HCT116 (cell line): ENCODE results near the gene OLFML2B. TPM values are rescaled to one million over a fixed set of nuclear protein-coding genes. Genes with fewer than 3 reads are reported as not detected.

ENCODE experiments used
- ATAC-seq: fragments of 200-7000 bp; cut with Tn5 transposase; 2 replicates; pipeline ENCODE4 v1.9.1; 2020; ENCODE audit warnings: mild to moderate bottlenecking, moderate library complexity
- BruUV-seq: library from RNA; stranded (reverse); fragments of 400-500 nt; replicated peaks from 2 replicates; lab custom pipeline; 2021; lab: Mats Ljungman, UMichigan
- CTCF ChIA-PET: fragments of 300-600 bp; sonication (Branson Sonifier 250); formaldehyde crosslinking; loops from one replicate; lab custom pipeline; 2021; ENCODE audit warnings: antibody characterized with exemption; lab: Charles Lee
- POLR2A ChIA-PET: fragments of 300-600, 350-600 bp; sonication (Branson Sonifier 250); formaldehyde crosslinking; loops from one replicate; lab custom pipeline; 2021; ENCODE audit warnings: antibody characterized with exemption; lab: Charles Lee
- RAD21 ChIA-PET, 2 experiments: fragments of 300-600 bp; sonication (Branson Sonifier 250); formaldehyde crosslinking; loops; one replicate each; lab custom pipeline; 2023; ENCODE audit warnings: low total read pairs in 2 of 2; ENCODE audit not compliant: uncharacterized antibody in 2 of 2, unreplicated experiment in 2 of 2, low non-redundant PET in 1 of 2; lab: Charles Lee
- DNase-seq: peaks from one replicate; pipeline ENCODE4 v3.0.0-alpha.2; 2010; ENCODE audit warnings: low read depth, low spot score
- H2AFZ ChIP-seq: fragments of 200-600 bp; shearing (Covaris generic), sonication (generic); 2 replicates; pipeline ENCODE4 v1.6.1; 2017; ENCODE audit warnings: low read depth, mixed run types, mixed read lengths, antibody characterized with exemption, low read length; ENCODE audit not compliant: poor library complexity, severe bottlenecking
- H3K27ac ChIP-seq: 2 replicates; pipeline ENCODE4 v1.5.1; 2012; ENCODE audit warnings: low read depth, low read length
- H3K27me3 ChIP-seq: fragments of 200-600 bp; sonication (generic); 2 replicates; pipeline ENCODE4 v1.6.1; 2016; ENCODE audit warnings: mixed run types, low read length, mixed read lengths; ENCODE audit not compliant: insufficient read depth
- H3K36me3 ChIP-seq, 2 experiments: fragments of 200-500 bp in 1 of 2; fragments of 200-600 bp in 1 of 2; sonication (Bioruptor generic) in 1 of 2; sonication (generic) in 1 of 2; 2 replicates each; pipeline versions ENCODE4 v1.5.1 to v1.6.1; 2014 to 2016; ENCODE audit warnings: low read length in 2 of 2, inconsistent platforms in 1 of 2, mixed read lengths in 1 of 2, mixed run types in 1 of 2; ENCODE audit not compliant: insufficient read depth in 2 of 2, control insufficient read depth in 1 of 2
- H3K4me1 ChIP-seq, 2 experiments: fragments of 200-600 bp in 1 of 2; sonication (generic) in 1 of 2; 2 replicates each; pipeline versions ENCODE4 v1.5.1 to v1.6.1; 2012 to 2017; ENCODE audit warnings: low read length in 2 of 2, inconsistent platforms in 1 of 2, mild to moderate bottlenecking in 1 of 2, mixed read lengths in 1 of 2, mixed run types in 1 of 2, moderate library complexity in 1 of 2; ENCODE audit not compliant: insufficient read depth in 2 of 2, control insufficient read depth in 1 of 2
- H3K4me2 ChIP-seq: fragments of 200-600 bp; sonication (generic); 2 replicates; pipeline ENCODE4 v1.6.1; 2017; ENCODE audit warnings: mixed run types, low read length, mixed read lengths
- H3K4me3 ChIP-seq, 2 experiments: fragments of 200-600 bp in 1 of 2; sonication (generic) in 1 of 2; replicated peaks in 1 of 2; 2 replicates each; pipeline ENCODE4 v1.5.1; 2011 to 2016; ENCODE audit warnings: low read length in 2 of 2, control low read depth in 1 of 2, low read depth in 1 of 2, mild to moderate bottlenecking in 1 of 2, mixed read lengths in 1 of 2, mixed run types in 1 of 2
- H3K79me2 ChIP-seq: fragments of 200-600 bp; sonication (generic); 2 replicates; pipeline ENCODE4 v1.6.1; 2017; ENCODE audit warnings: mild to moderate bottlenecking, mixed run types, low read length, moderate library complexity, mixed read lengths; ENCODE audit not compliant: insufficient read depth
- H3K9ac ChIP-seq: fragments of 200-600 bp; sonication (generic); 2 replicates; pipeline ENCODE4 v1.6.1; 2016; ENCODE audit warnings: low read length, mixed read lengths
- H3K9me2 ChIP-seq: fragments of 200-600 bp; sonication (generic), shearing (Covaris generic); 2 replicates; pipeline ENCODE4 v1.6.1; 2017; ENCODE audit warnings: mixed run types, mild to moderate bottlenecking, moderate library complexity; ENCODE audit not compliant: insufficient read depth
- H3K9me3 ChIP-seq, 2 experiments: fragments of 200-500 bp in 1 of 2; fragments of 200-600 bp in 1 of 2; sonication (Bioruptor generic) in 1 of 2; sonication (generic) in 1 of 2; 2 replicates each; pipeline ENCODE4 v1.6.1; 2014 to 2017; ENCODE audit warnings: low read length in 2 of 2, mixed read lengths in 2 of 2, inconsistent platforms in 1 of 2, low read depth in 1 of 2, mild to moderate bottlenecking in 1 of 2, mixed run types in 1 of 2, moderate library complexity in 1 of 2; ENCODE audit not compliant: control insufficient read depth in 1 of 2, insufficient read depth in 1 of 2
- H4K20me1 ChIP-seq: fragments of 200-600 bp; sonication (generic), shearing (Covaris generic); 2 replicates; pipeline ENCODE4 v1.6.1; 2017; ENCODE audit warnings: mixed run types, mild to moderate bottlenecking, moderate library complexity; ENCODE audit not compliant: insufficient read depth
- ATF3 ChIP-seq: IDR thresholded peaks from 2 replicates; pipeline ENCODE4 v1.6.1; 2012
- CBX3 ChIP-seq: IDR thresholded peaks from 2 replicates; pipeline ENCODE4 v1.6.1; 2012; ENCODE audit warnings: low read depth
- CEBPB ChIP-seq: IDR thresholded peaks from 2 replicates; pipeline ENCODE4 v1.6.1; 2012; ENCODE audit warnings: low read depth
- CTCF ChIP-seq, 3 experiments: fragments of 200-600 bp in 1 of 3; sonication (generic) in 1 of 3; IDR thresholded peaks in 2 of 3; conservative IDR thresholded peaks in 1 of 3; 2 replicates each; pipeline ENCODE4 v1.5.1; 2012 to 2017; ENCODE audit warnings: low read depth in 2 of 3, low read length in 2 of 3, antibody characterized with exemption in 1 of 3, borderline replicate concordance in 1 of 3, control low read depth in 1 of 3, mild to moderate bottlenecking in 1 of 3, mixed read lengths in 1 of 3, mixed run types in 1 of 3, moderate library complexity in 1 of 3; ENCODE audit not compliant: insufficient read depth in 1 of 3
- EGR1 ChIP-seq: IDR thresholded peaks from 2 replicates; pipeline ENCODE4 v1.6.1; 2012; ENCODE audit warnings: low read depth
- JUND ChIP-seq: IDR thresholded peaks from 2 replicates; pipeline ENCODE4 v1.6.1; 2012
- MAX ChIP-seq: IDR thresholded peaks from 2 replicates; pipeline ENCODE4 v1.6.1; 2012
- POLR2A ChIP-seq: IDR thresholded peaks from 2 replicates; pipeline ENCODE4 v1.7.0; 2011; ENCODE audit warnings: borderline replicate concordance; ENCODE audit not compliant: insufficient read depth, insufficient read length; ENCODE audit errors: extremely low read depth
- POLR2AphosphoS5 ChIP-seq: IDR thresholded peaks from 2 replicates; pipeline ENCODE4 v1.6.1; 2011; ENCODE audit warnings: mild to moderate bottlenecking, low read depth, low read length, moderate library complexity
- RAD21 ChIP-seq: IDR thresholded peaks from 2 replicates; pipeline ENCODE4 v1.6.1; 2012; ENCODE audit warnings: low read depth, mild to moderate bottlenecking
- REST ChIP-seq: IDR thresholded peaks from 2 replicates; pipeline ENCODE4 v1.6.1; 2012; ENCODE audit warnings: low read depth
- SIN3A ChIP-seq: IDR thresholded peaks from 2 replicates; pipeline ENCODE4 v1.6.1; 2012; ENCODE audit warnings: low read depth
- SP1 ChIP-seq: IDR thresholded peaks from 2 replicates; pipeline ENCODE4 v1.6.1; 2012; ENCODE audit warnings: low read depth
- SRF ChIP-seq: IDR thresholded peaks from 2 replicates; pipeline ENCODE4 v1.6.1; 2012; ENCODE audit warnings: low read depth
- TCF7L2 ChIP-seq: IDR thresholded peaks from 2 replicates; pipeline ENCODE4 v1.7.0; 2011; ENCODE audit warnings: borderline replicate concordance, inconsistent platforms; ENCODE audit not compliant: insufficient read depth, insufficient read length; ENCODE audit errors: extremely low read depth
- YY1 ChIP-seq: IDR thresholded peaks from 2 replicates; pipeline ENCODE4 v1.6.1; 2011; ENCODE audit warnings: low read length, low read depth, moderate library complexity, mild to moderate bottlenecking; ENCODE audit not compliant: insufficient replicate concordance; ENCODE audit errors: extremely low read depth
- ZBTB33 ChIP-seq: IDR thresholded peaks from 2 replicates; pipeline ENCODE4 v1.6.1; 2011; ENCODE audit warnings: mild to moderate bottlenecking, low read length, moderate library complexity; ENCODE audit not compliant: insufficient replicate concordance; ENCODE audit errors: extremely low read depth
- ZNF274 ChIP-seq: fragments of 200-500 bp; sonication (Bioruptor generic); IDR thresholded peaks from 2 replicates; pipeline ENCODE4 v1.6.1; 2014; ENCODE audit warnings: mild to moderate bottlenecking, low read depth, low read length, inconsistent platforms
- intact Hi-C: fragments of 100-400 bp; cut with micrococcal nuclease; formaldehyde crosslinking; loops from 2 replicates; pipeline ENCODE4 v1.10.0; 2022
- total RNA-seq: library from RNA; stranded (reverse); gene quantifications from one replicate; pipeline ENCODE4 v1.2.1, GENCODE V29; 2021; ENCODE audit not compliant: unreplicated experiment

OLFML2B gene
- total RNA-seq, 1 experiment from 2014 or later = 1.3 TPM

- POLR2A ChIA-PET = no interaction called here
- no peaks in the 10 kb centered on the region for H3K79me2 ChIP-seq
- CTCF ChIA-PET = interaction anchor here (1.4 kb wide), 1 partner anchor 33 kb away, joined by 6 read pairs; no protein-coding TSS in a partner anchor
- DNase-seq = no peak
- no peak for TF ChIP-seq SRF
- no peak for TF ChIP-seq YY1
- TF ChIP-seq RAD21 = no peak
- no peak for TF ChIP-seq POLR2AphosphoS5
- TF ChIP-seq CTCF (IDR thresholded peaks at IDR 0.05 in 2 of 3, conservative IDR thresholded peaks at IDR 0.05 in 1 of 3; ENCODE audit: borderline replicate concordance in 1 of 3, insufficient read depth in 1 of 3, low read depth in 2 of 3, low read length in 2 of 3) = no peak
- TF ChIP-seq ZBTB33 = no peak
- no peak for TF ChIP-seq POLR2A
- TF ChIP-seq EGR1 = no peak
- TF ChIP-seq SIN3A = no peak
- TF ChIP-seq TCF7L2 = no peak
- TF ChIP-seq MAX = no peak
- no peak for TF ChIP-seq ZNF274
- TF ChIP-seq ATF3 = no peak
- no peak for TF ChIP-seq REST
- TF ChIP-seq CEBPB = no peak
- no peak for TF ChIP-seq CBX3
- TF ChIP-seq SP1 = no peak
- TF ChIP-seq JUND = no peak
- TF ChIP-seq, all 23 proteins: peak for 0
- no peaks in the 10 kb centered on the region for H4K20me1 ChIP-seq
- no peaks in the 10 kb centered on the region for H3K36me3 ChIP-seq
- no peaks in the 10 kb centered on the region for H3K4me1 ChIP-seq
- H3K27ac ChIP-seq = no peak overlapping the region
- RAD21 ChIA-PET = no interaction called here
- no TSS peak for BruUV-seq
- no peak overlapping the region for H3K4me3 ChIP-seq
- intact Hi-C loops = no loop called here
- H3K9ac ChIP-seq = no peak overlapping the region
- H3K9me2 ChIP-seq = no peaks in the 10 kb centered on the region
- no peak overlapping the region for H2AFZ ChIP-seq
- H3K4me2 ChIP-seq = no peak overlapping the region
- no peak for ATAC-seq
- no peaks in the 10 kb centered on the region for H3K9me3 ChIP-seq
- no peaks in the 10 kb centered on the region for H3K27me3 ChIP-seq
These were observed 19.8 kb downstream of the OLFML2B start for GRCh38 chr1:162003830-162004215.
